ENCODE results near the gene SLC25A42.

- TF ChIP-seq EZH2 (IDR thresholded peaks at IDR 0.05; ENCODE audit: borderline replicate concordance, insufficient read depth, low read depth, low read length, poor library complexity, severe bottlenecking) = no peak
- TF ChIP-seq CTCF (IDR thresholded peaks at IDR 0.05) = no peak
Observed at GRCh38 chr19:19083413-19084178, 19.8 kb downstream of the SLC25A42 start.
